Mesendoderm (in vitro differentiated cells): ENCODE results near the gene PGBD2. TPM values are rescaled to one million over a fixed set of nuclear protein-coding genes. Genes with fewer than 3 reads are reported as not detected.

Experiments used
- DNase-seq: peaks from one replicate; pipeline ENCODE4 v3.0.0; 2013
- H2AK5ac ChIP-seq: 2 replicates; pipeline ENCODE4 v1.6.1; 2013; ENCODE audit warnings: low read length, inconsistent platforms
- H2BK120ac ChIP-seq: 2 replicates; pipeline ENCODE4 v1.6.1; 2013; ENCODE audit warnings: low read depth, mild to moderate bottlenecking, low read length, moderate library complexity, mixed read lengths
- H2BK15ac ChIP-seq: replicated peaks from 2 replicates; pipeline ENCODE4 v1.6.1; 2013; ENCODE audit warnings: low read depth, mild to moderate bottlenecking, moderate library complexity
- H2BK5ac ChIP-seq: 2 replicates; pipeline ENCODE4 v1.6.1; 2013; ENCODE audit warnings: low read length, inconsistent platforms
- H3K18ac ChIP-seq: 2 replicates; pipeline ENCODE4 v1.6.1; 2013; ENCODE audit warnings: mild to moderate bottlenecking, low read length, mixed read lengths
- H3K23ac ChIP-seq: one replicate; pipeline ENCODE4 v1.6.1; 2013; ENCODE audit warnings: low read length
- H3K27ac ChIP-seq: 2 replicates; pipeline ENCODE4 v1.5.1; 2013; ENCODE audit warnings: low read depth, mild to moderate bottlenecking, inconsistent platforms, low read length, moderate library complexity
- H3K27me3 ChIP-seq: 2 replicates; pipeline ENCODE4 v1.6.1; 2013; ENCODE audit warnings: low read length, control low read depth, mild to moderate bottlenecking, inconsistent platforms; ENCODE audit not compliant: insufficient read depth, poor library complexity
- H3K36me3 ChIP-seq: 2 replicates; pipeline ENCODE4 v1.6.1; 2013; ENCODE audit warnings: low read length, inconsistent platforms; ENCODE audit not compliant: control insufficient read depth, insufficient read depth
- H3K4ac ChIP-seq: one replicate; pipeline ENCODE4 v1.6.1; 2013; ENCODE audit warnings: low read depth, mild to moderate bottlenecking, low read length, moderate library complexity
- H3K4me1 ChIP-seq: 2 replicates; pipeline ENCODE4 v1.6.1; 2013; ENCODE audit warnings: low read depth, low read length, inconsistent platforms; ENCODE audit not compliant: control insufficient read depth
- H3K4me2 ChIP-seq: 2 replicates; pipeline ENCODE4 v1.6.1; 2013; ENCODE audit warnings: low read length
- H3K4me3 ChIP-seq: 2 replicates; pipeline ENCODE4 v1.5.1; 2013; ENCODE audit warnings: mild to moderate bottlenecking, low read length
- H3K56ac ChIP-seq: one replicate; pipeline ENCODE4 v1.6.1; 2013; ENCODE audit warnings: low read length
- H3K79me1 ChIP-seq: 2 replicates; pipeline ENCODE4 v1.6.1; 2013; ENCODE audit warnings: low read length, inconsistent platforms
- H3K79me2 ChIP-seq: 2 replicates; pipeline ENCODE4 v1.6.1; 2013; ENCODE audit warnings: mild to moderate bottlenecking, low read length; ENCODE audit not compliant: control insufficient read depth, insufficient read depth
- H3K9ac ChIP-seq: 2 replicates; pipeline ENCODE4 v1.6.1; 2013; ENCODE audit warnings: low read length, inconsistent platforms
- H4K5ac ChIP-seq: one replicate; pipeline ENCODE4 v1.6.1; 2013; ENCODE audit warnings: low read length
- H4K8ac ChIP-seq: one replicate; pipeline ENCODE4 v1.6.1; 2013; ENCODE audit warnings: low read depth, mild to moderate bottlenecking, control low read depth, low read length, moderate library complexity
- WGBS: extraction: QIAGEN DNeasy Blood & Tissue Kit; methylation state at CpG from one replicate; pipeline ENCODE4 v1.1.7; 2013; ENCODE audit warnings: low lambda C conversion rate, missing lambda C conversion rate; ENCODE audit not compliant: insufficient coverage; ENCODE audit errors: extremely low coverage; 5-methylcytosine and 5-hydroxymethylcytosine counted together
- polyA plus RNA-seq, 2 experiments: library from polyadenylated mRNA; stranded (reverse); fragments of 200-250 nt; gene quantifications; one replicate each; pipeline ENCODE4 v1.2.3, GENCODE V29; 2013

The PGBD2 gene
- polyA plus RNA-seq (2013, experiment 1 of 2) = 3.3 TPM
- polyA plus RNA-seq (2013, experiment 2 of 2) = 3.5 TPM

DNA sequence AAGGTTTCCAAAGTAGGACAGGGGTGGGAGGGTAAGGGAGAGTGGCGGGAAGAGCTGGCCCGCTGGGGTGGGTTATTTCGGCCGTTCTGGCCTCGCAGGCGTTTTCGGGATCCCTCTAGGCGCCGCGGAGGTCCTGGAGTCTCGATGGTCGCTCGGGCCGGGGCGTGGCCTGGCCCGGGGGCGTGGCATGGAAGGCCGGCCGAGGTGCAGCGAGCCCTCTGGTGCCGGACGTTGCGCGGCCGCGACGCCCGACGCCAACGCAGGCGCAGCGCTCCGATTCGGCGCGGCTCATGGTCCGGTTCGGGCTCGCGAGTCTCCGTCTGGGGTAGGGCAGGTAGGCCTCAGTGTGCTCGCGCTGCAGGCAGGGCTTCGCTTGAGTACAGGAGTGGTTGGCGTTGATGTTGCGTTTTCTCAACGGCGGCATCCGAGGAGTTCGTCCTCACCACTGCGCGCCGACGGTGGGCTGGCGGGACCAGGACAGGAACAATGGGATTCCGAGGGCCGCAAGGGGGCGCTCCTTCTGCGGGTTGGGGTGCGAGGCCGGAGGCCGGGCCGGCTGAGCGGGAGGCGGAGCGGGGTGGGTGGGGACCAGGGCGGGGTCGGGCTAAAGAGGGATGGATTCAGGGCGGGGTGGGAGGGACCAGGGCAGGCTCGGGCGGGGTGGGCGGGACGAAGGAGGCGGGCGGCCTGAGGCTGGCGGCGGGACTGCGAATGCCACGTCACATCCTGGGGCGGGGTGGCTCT lies at the start of gene PGBD2:
Gene PGBD2 (plus strand): TSS at position 227 of the 744 bp plus-strand sequence. CDS start 7,628 bp downstream, outside the sequence.
- no CpG with 5 or more reads among the region's 80 CpGs for WGBS
- H4K8ac ChIP-seq = no peak within 1 kb of the TSS

GRCh38 chr1:248857201-248857600 lies 48.8 kb upstream of the PGBD2 start:
- no peak overlapping the region for H2AK5ac ChIP-seq
- peak; percentile 11 for DNase-seq
- no peak overlapping the region for H2BK120ac ChIP-seq
- no peak overlapping the region for H4K8ac ChIP-seq
- peak overlapping the region; percentile 86 for H3K56ac ChIP-seq
- peaks cover 3% of the 10 kb centered on the region for H3K4me1 ChIP-seq
- no peak overlapping the region for H3K4ac ChIP-seq
- no peak overlapping the region for H4K5ac ChIP-seq
- no peaks in the 10 kb centered on the region for H3K27me3 ChIP-seq
- no peak overlapping the region for H2BK5ac ChIP-seq
- H3K79me2 ChIP-seq = no peaks in the 10 kb centered on the region
- H3K36me3 ChIP-seq = no peaks in the 10 kb centered on the region
- no peak overlapping the region for H3K27ac ChIP-seq
- peak overlapping the region; percentile 94 for H3K9ac ChIP-seq
- no CpG with 5 or more reads among the region's 7 CpGs for WGBS
- peaks cover 2% of the 10 kb centered on the region for H3K79me1 ChIP-seq
- H3K18ac ChIP-seq = no peak overlapping the region
- no peak overlapping the region for H3K4me3 ChIP-seq
- no peak overlapping the region for H3K23ac ChIP-seq
- H2BK15ac ChIP-seq = no peak overlapping the region
- peak overlapping the region; percentile 77 for H3K4me2 ChIP-seq

More for the DNA sequence above, at the start of gene PGBD2:
- peak; percentile 96 for DNase-seq
- Histone ChIP-seq H4K5ac (peak within 1 kb of the TSS; percentile 96), H2BK5ac (peak within 1 kb of the TSS; percentile 84), H3K79me2 (peaks cover 12% of the 10 kb centered on the region), H3K27me3 (no peaks in the 10 kb centered on the region), H3K4me2 (peak within 1 kb of the TSS; percentile 84), H2BK15ac (no peak within 1 kb of the TSS), H3K4ac (peak within 1 kb of the TSS; percentile 63), H3K27ac (peak within 1 kb of the TSS; percentile 29), H2AK5ac (peak within 1 kb of the TSS; percentile 43), H3K56ac (peak within 1 kb of the TSS; percentile 97), H2BK120ac (no peak within 1 kb of the TSS), H3K4me1 (peaks cover 2% of the 10 kb centered on the region), H3K9ac (peak within 1 kb of the TSS; percentile 79), H3K18ac (peak within 1 kb of the TSS; percentile 44), H3K4me3 (peak within 1 kb of the TSS; percentile 63), H3K36me3 (no peaks in the 10 kb centered on the region), H3K23ac (no peak within 1 kb of the TSS), H3K79me1 (peaks cover 8% of the 10 kb centered on the region)

DNA sequence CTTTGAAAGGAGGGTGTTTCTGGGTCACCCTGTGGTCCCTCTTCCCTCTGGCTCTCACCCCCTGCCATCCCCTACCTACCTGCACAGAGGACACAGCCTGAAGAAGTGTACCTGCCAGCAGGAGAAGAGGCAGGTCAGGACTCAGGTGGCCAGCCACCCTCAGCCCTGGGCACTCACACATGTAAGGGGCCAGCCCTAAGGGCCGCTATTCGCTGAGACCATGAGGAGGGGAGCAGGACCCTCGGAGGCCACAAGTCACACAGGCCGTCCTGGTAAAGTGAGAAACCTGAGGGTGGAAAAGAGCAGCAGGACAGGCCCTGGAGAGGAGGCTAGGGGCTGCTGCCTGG lies 48.3 kb upstream of the PGBD2 start:
- Histone ChIP-seq H3K56ac (peak overlapping the region; percentile 86), H3K4ac (no peak overlapping the region), H4K8ac (no peak overlapping the region), H3K4me3 (peak overlapping the region; percentile 36), H2BK5ac (no peak overlapping the region), H3K4me2 (peak overlapping the region; percentile 77), H3K79me1 (peaks cover 2% of the 10 kb centered on the region), H2AK5ac (no peak overlapping the region), H4K5ac (no peak overlapping the region), H3K23ac (peak overlapping the region; percentile 25), H3K9ac (peak overlapping the region; percentile 94), H3K18ac (peak overlapping the region; percentile 0), H3K4me1 (peaks cover 3% of the 10 kb centered on the region), H3K36me3 (no peaks in the 10 kb centered on the region), H2BK15ac (no peak overlapping the region), H3K79me2 (no peaks in the 10 kb centered on the region), H3K27ac (no peak overlapping the region), H2BK120ac (no peak overlapping the region), H3K27me3 (no peaks in the 10 kb centered on the region)
- WGBS = no CpG with 5 or more reads among the region's 4 CpGs
- no peak for DNase-seq

- Histone ChIP-seq H2BK120ac (no peak overlapping the region), H3K79me1 (peaks cover 2% of the 10 kb centered on the region), H3K4ac (peak overlapping the region; percentile 25), H3K4me3 (peak overlapping the region; percentile 36), H2AK5ac (no peak overlapping the region), H2BK15ac (no peak overlapping the region), H3K36me3 (no peaks in the 10 kb centered on the region), H3K27ac (peak overlapping the region; percentile 30), H3K9ac (peak overlapping the region; percentile 94), H3K4me1 (peaks cover 3% of the 10 kb centered on the region), H2BK5ac (peak overlapping the region; percentile 37), H3K27me3 (no peaks in the 10 kb centered on the region), H3K56ac (peak overlapping the region; percentile 86), H3K23ac (peak overlapping the region; percentile 30), H4K5ac (no peak overlapping the region), H3K79me2 (no peaks in the 10 kb centered on the region), H3K4me2 (peak overlapping the region; percentile 77), H3K18ac (peak overlapping the region; percentile 5), H4K8ac (no peak overlapping the region)
- no CpG with 5 or more reads among the region's 45 CpGs for WGBS
- DNase-seq = peak; percentile 92
These were observed 47.7 kb upstream of the PGBD2 start for GRCh38 chr1:248858096-248858890.

DNA sequence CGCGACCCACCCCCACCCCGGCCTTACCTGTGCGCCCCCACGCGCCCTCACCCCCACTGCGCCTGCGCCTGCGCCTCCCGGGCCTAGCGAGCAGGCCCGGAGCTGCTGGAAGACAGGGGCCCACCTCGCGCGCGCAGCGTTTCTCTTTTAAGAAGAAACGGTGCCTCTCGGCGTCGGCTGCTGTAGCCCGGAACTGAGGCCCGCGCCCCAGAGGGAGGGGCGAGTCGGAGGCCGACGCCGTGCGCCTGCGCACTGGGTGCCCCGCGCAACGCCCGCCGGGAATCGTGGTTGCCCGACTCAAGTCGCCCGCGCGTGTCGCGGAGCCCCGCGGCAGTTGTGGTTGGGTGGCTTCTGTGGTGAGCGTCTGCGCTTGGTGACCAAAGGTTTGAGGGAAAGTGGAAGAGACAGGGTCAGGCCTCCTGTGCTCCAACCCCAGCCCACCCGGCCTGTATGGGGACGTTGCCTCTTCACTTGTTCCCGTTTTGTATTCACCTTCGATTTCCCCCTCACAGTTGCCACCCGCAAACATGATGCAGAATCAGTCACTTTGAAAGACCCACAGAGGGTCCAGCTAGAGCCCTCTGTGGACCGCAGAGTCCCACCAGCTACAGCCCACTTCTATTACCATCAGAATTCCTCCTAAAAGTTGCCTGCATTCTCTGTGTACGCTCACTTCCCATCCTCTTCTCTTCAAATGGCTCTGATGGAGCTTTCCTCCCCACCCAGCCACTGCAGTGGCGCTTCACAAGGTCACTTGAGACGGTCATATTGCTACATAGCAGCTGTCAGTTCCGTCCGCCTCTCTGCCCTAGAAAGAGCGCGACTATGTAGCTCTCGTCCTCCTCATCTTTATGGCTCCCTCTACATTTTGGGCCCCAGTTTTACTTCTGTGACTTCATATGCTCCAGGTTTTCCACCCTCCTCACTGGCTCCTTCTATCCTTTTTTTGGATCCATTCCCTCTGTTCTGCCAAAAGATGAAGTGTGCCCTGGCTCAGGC lies 46.8 kb upstream of the PGBD2 start, which contains the start of gene ZNF692:
Gene ZNF692 (minus strand): TSS at position 195 of the 999 bp plus-strand sequence. CDS start 776 bp downstream, outside the sequence.
- peak within 1 kb of the TSS; percentile 69 for H2BK5ac ChIP-seq
- H3K56ac ChIP-seq = peak within 1 kb of the TSS; percentile 98
- H2BK15ac ChIP-seq = no peak within 1 kb of the TSS
- peak within 1 kb of the TSS; percentile 17 for H4K5ac ChIP-seq
- peak within 1 kb of the TSS; percentile 97 for H3K9ac ChIP-seq
- peak within 1 kb of the TSS; percentile 78 for H3K18ac ChIP-seq
- H4K8ac ChIP-seq = peak within 1 kb of the TSS; percentile 69
- peak within 1 kb of the TSS; percentile 30 for H3K23ac ChIP-seq
- H3K36me3 ChIP-seq = no peaks in the 10 kb centered on the region
- peak within 1 kb of the TSS; percentile 78 for H3K4me3 ChIP-seq
- no peaks in the 10 kb centered on the region for H3K79me2 ChIP-seq
- no peaks in the 10 kb centered on the region for H3K27me3 ChIP-seq
- H2AK5ac ChIP-seq = no peak within 1 kb of the TSS
- peak within 1 kb of the TSS; percentile 77 for H3K4me2 ChIP-seq
- H3K79me1 ChIP-seq = peaks cover 2% of the 10 kb centered on the region
- no peak within 1 kb of the TSS for H2BK120ac ChIP-seq
- DNase-seq = peak; percentile 98
- peak within 1 kb of the TSS; percentile 25 for H3K4ac ChIP-seq
- H3K4me1 ChIP-seq = peaks cover 3% of the 10 kb centered on the region
- WGBS = no CpG with 5 or more reads among the region's 62 CpGs
- H3K27ac ChIP-seq = peak within 1 kb of the TSS; percentile 30
